K562 (cell line): ENCODE results near the gene ATP5F1C. TPM values are rescaled to one million over a fixed set of nuclear protein-coding genes. Genes with fewer than 3 reads are reported as not detected.

Source experiments
- ARID1B ChIP-seq: fragments of 450-650 bp; IDR thresholded peaks from 2 replicates; pipeline ENCODE4 v1.6.1; 2016; ENCODE audit warnings: antibody characterized with exemption, mild to moderate bottlenecking, inconsistent platforms
- CEBPG ChIP-seq, 3 experiments: fragments of 200-800 bp in 1 of 3; sonication (Bioruptor generic) in 1 of 3; sonication (generic) in 1 of 3; formaldehyde crosslinking in 1 of 3; IDR thresholded peaks in 2 of 3; conservative IDR thresholded peaks in 1 of 3; 2 replicates each; pipeline versions ENCODE4 v1.6.1 to v1.8.0; 2016 to 2022; ENCODE audit warnings: missing compliant biosample characterization in 2 of 3, missing genetic modification characterization in 2 of 3, mild to moderate bottlenecking in 1 of 3, missing genetic modification reagents in 1 of 3
- CHCHD3 ChIP-seq: fragments of 250-450 bp; sonication (Bioruptor Pico); IDR thresholded peaks from 2 replicates; pipeline ENCODE4 v2.1.2; 2022; ENCODE audit warnings: mild to moderate bottlenecking
- DNMT1 ChIP-seq: fragments of 450-650 bp; IDR thresholded peaks from 2 replicates; pipeline ENCODE4 v1.6.1; 2016; ENCODE audit warnings: antibody characterized with exemption, mild to moderate bottlenecking
- ETV1 ChIP-seq: fragments of 450-650 bp; conservative IDR thresholded peaks from 2 replicates; pipeline ENCODE4 v1.6.1; 2016; ENCODE audit warnings: missing genetic modification characterization, control low read depth, low read depth, missing compliant biosample characterization
- GABPB1 ChIP-seq: sonication (generic); formaldehyde crosslinking; IDR thresholded peaks from 2 replicates; pipeline ENCODE4 v1.8.0; 2022; ENCODE audit warnings: mild to moderate bottlenecking, missing genetic modification reagents
- GMEB1 ChIP-seq: fragments of 250-450 bp; sonication (Bioruptor Pico); IDR thresholded peaks from 2 replicates; pipeline ENCODE4 v1.4.0; 2020; ENCODE audit warnings: mild to moderate bottlenecking
- HDAC1 ChIP-seq, 2 experiments: fragments of 450-650 bp; IDR thresholded peaks; 2 replicates each; pipeline ENCODE4 v1.6.1; 2016 to 2017; ENCODE audit warnings: inconsistent platforms in 1 of 2, mild to moderate bottlenecking in 1 of 2, moderate library complexity in 1 of 2
- HES1 ChIP-seq: fragments of 450-650 bp; IDR thresholded peaks from 2 replicates; pipeline ENCODE4 v1.6.1; 2016; ENCODE audit warnings: low read depth, mild to moderate bottlenecking, moderate library complexity
- KAT7 ChIP-seq: sonication (generic); formaldehyde crosslinking; IDR thresholded peaks from 2 replicates; pipeline ENCODE4 v1.8.0; 2022; ENCODE audit warnings: missing genetic modification reagents, mild to moderate bottlenecking, borderline replicate concordance
- MAX ChIP-seq: sonication (generic); formaldehyde crosslinking; IDR thresholded peaks from 2 replicates; pipeline ENCODE4 v1.9.0; 2022; ENCODE audit warnings: mild to moderate bottlenecking, missing genetic modification reagents
- PHF21A ChIP-seq: fragments of 450-650 bp; IDR thresholded peaks from 2 replicates; pipeline ENCODE4 v1.6.1; 2017; ENCODE audit warnings: low read depth, borderline replicate concordance
- STAT5A ChIP-seq: IDR thresholded peaks from 2 replicates; pipeline ENCODE4 v1.6.1; 2012; ENCODE audit warnings: low read length, inconsistent platforms, borderline replicate concordance
- TCF7L2 ChIP-seq: fragments of 150-350 bp; IDR thresholded peaks from 2 replicates; pipeline ENCODE4 v1.6.1; 2016; ENCODE audit warnings: low read depth, mild to moderate bottlenecking, low read length, moderate library complexity
- TRIM24 ChIP-seq, 2 experiments: fragments of 450-650 bp; IDR thresholded peaks; 2 replicates each; pipeline ENCODE4 v1.6.1; 2016
- USF1 ChIP-seq: sonication (generic); formaldehyde crosslinking; IDR thresholded peaks from 2 replicates; pipeline ENCODE4 v1.9.0; 2022; ENCODE audit warnings: mild to moderate bottlenecking, missing genetic modification reagents
- ZEB2 ChIP-seq: fragments of 450-650 bp; IDR thresholded peaks from 2 replicates; pipeline ENCODE4 v1.6.1; 2016
- ZNF121 ChIP-seq: sonication (generic); formaldehyde crosslinking; conservative IDR thresholded peaks from 2 replicates; pipeline ENCODE4 v1.8.0; 2022; ENCODE audit warnings: missing genetic modification reagents
- ZNF445 ChIP-seq: fragments of 250-450 bp; sonication (Bioruptor Pico); IDR thresholded peaks from 2 replicates; pipeline ENCODE4 v1.4.0; 2020; ENCODE audit warnings: low read depth, mild to moderate bottlenecking, moderate library complexity
- polyA plus RNA-seq, 8 experiments: library from polyadenylated mRNA; depleted of rRNA in 4 of 8; stranded (reverse) in 5 of 8; unstranded in 3 of 8; fragments of >200 nt; fragmentation: Nextera tagmentation in 2 of 8; fragmentation: Illumina TruSeq in 1 of 8; extraction: Ambion mirVana in 2 of 8; extraction: Trizol in 1 of 8; gene quantifications; 2 replicates each; pipeline versions ENCODE4 v1.2.1 to v1.2.3, GENCODE V29; 2011 to 2014; ENCODE audit warnings: inconsistent platforms in 1 of 8, missing spikeins in 1 of 8
- total RNA-seq, 7 experiments: library from RNA; depleted of rRNA in 6 of 7; stranded (reverse); fragments of >200 nt in 6 of 7; fragmentation: Illumina TruSeq in 2 of 7; extraction: Trizol in 2 of 7; gene quantifications; 2 replicates each; pipeline versions ENCODE4 v1.2.1 to v1.2.3, GENCODE V29; 2011 to 2021; ENCODE audit warnings: low replicate concordance in 1 of 7

The ATP5F1C gene
- total and polyA plus RNA-seq, 9 of the 15 experiments (the other 6 are each of a cell fraction or from before 2014, with no cell fraction given), result 389 to 1,475 (median 559) TPM

GRCh38 chr10:7787857-7788638, at the start of gene ATP5F1C, which contains the start of gene KIN (continued):
- TF ChIP-seq MAX (CRISPR knock-in tag) (peak; percentile 62; the same call in 1 of the 2 replicates), ETV1 (tag) (no peak), GMEB1 (no peak), ZNF121 (CRISPR knock-in tag) (no peak), CEBPG (CRISPR knock-in tag; IDR thresholded peaks at IDR 0.05) (no peak), CEBPG (tag; conservative IDR thresholded peaks at IDR 0.05 in 1 of 2, IDR thresholded peaks at IDR 0.05 in 1 of 2) (no peak), ZEB2 (no peak), HDAC1 (IDR thresholded peaks at IDR 0.05) (peak in 1 of 2 experiments; percentile 64; a peak in 2 of 4 replicates), CHCHD3 (no peak), DNMT1 (no peak), USF1 (CRISPR knock-in tag) (no peak; the same call in 1 of the 2 replicates), TCF7L2 (no peak), ZNF445 (CRISPR knock-in tag) (no peak), TRIM24 (IDR thresholded peaks at IDR 0.05) (no peak), GABPB1 (CRISPR knock-in tag) (peak; percentile 83; the same call in 1 of the 2 replicates), ARID1B (no peak), STAT5A (no peak), HES1 (no peak), KAT7 (CRISPR knock-in tag) (peak; percentile 96; the same call in 1 of the 2 replicates), PHF21A (no peak)
